HL-60 (cell line): ENCODE measurements around the gene FGF22.
"Not testable (repeated sequence)": the region's sequence is repeated elsewhere in the genome, so short reads cannot be mapped to it uniquely, and the experiment has no call there.

Source experiments
- DNase-seq, 2 experiments: peaks; one replicate each; pipeline ENCODE4 v3.0.0-alpha.2; 2010 to 2020; ENCODE audit warnings: low read depth in 1 of 2, low spot score in 1 of 2
- H3K27ac ChIP-seq: fragments of 250-450 bp; sonication (Bioruptor Pico); replicated peaks from 2 replicates; pipeline ENCODE4 v1.5.1; 2020; ENCODE audit warnings: mild to moderate bottlenecking, moderate library complexity
- H3K27me3 ChIP-seq: fragments of 250-450 bp; sonication (Bioruptor Pico); 2 replicates; pipeline ENCODE4 v1.5.1; 2021; ENCODE audit warnings: mild to moderate bottlenecking, moderate library complexity; ENCODE audit not compliant: insufficient read depth, poor library complexity, severe bottlenecking
- H3K4me3 ChIP-seq: replicated peaks from 2 replicates; pipeline ENCODE4 v1.5.1; 2011; ENCODE audit warnings: mild to moderate bottlenecking, control low read depth, low read length; ENCODE audit not compliant: insufficient read depth
- CTCF ChIP-seq: IDR thresholded peaks from one replicate; pipeline ENCODE4 v1.5.1; 2011; ENCODE audit warnings: low read length, control low read depth, inconsistent platforms; ENCODE audit not compliant: insufficient read depth
- GABPA ChIP-seq: IDR thresholded peaks from 2 replicates; pipeline ENCODE4 v1.6.1; 2012; ENCODE audit warnings: low read depth
- POLR2AphosphoS5 ChIP-seq: IDR thresholded peaks from 2 replicates; pipeline ENCODE4 v1.6.1; 2012; ENCODE audit warnings: low read depth
- REST ChIP-seq: IDR thresholded peaks from 2 replicates; pipeline ENCODE4 v1.6.1; 2012; ENCODE audit warnings: low read depth; ENCODE audit not compliant: insufficient replicate concordance
- SPI1 ChIP-seq: IDR thresholded peaks from 2 replicates; pipeline ENCODE4 v1.6.1; 2012; ENCODE audit warnings: low read depth, mild to moderate bottlenecking, borderline replicate concordance

The FGF22 gene

GRCh38 chr19:663682-664117 lies 24.0 kb downstream of the FGF22 start:
- H3K4me3 ChIP-seq: peak overlapping the region; percentile 39
- no peak for DNase-seq
- TF ChIP-seq REST: no peak
- no peak for TF ChIP-seq CTCF

GRCh38 chr19:664913-665443 lies 25.3 kb downstream of the FGF22 start:
- TF ChIP-seq SPI1: no peak
- no peak for TF ChIP-seq REST
- TF ChIP-seq GABPA: no peak
- TF ChIP-seq CTCF: peak; percentile 83
- TF ChIP-seq POLR2AphosphoS5: no peak
- Histone ChIP-seq H3K4me3 (no peak overlapping the region), H3K27ac (peak overlapping the region; percentile 35; the same call in 1 of the 2 replicates), H3K27me3 (no peaks in the 10 kb centered on the region)
- DNase-seq: peak; percentile 51 to 86

More at GRCh38 chr19:663682-664117, 24.0 kb downstream of the FGF22 start:
- Histone ChIP-seq H3K27ac (peak overlapping the region; percentile 79), H3K27me3 (no peaks in the 10 kb centered on the region)

- H3K27ac ChIP-seq, H3K4me3 ChIP-seq, DNase-seq, H3K27me3 ChIP-seq: not testable (repeated sequence)
These were observed 27.4 kb downstream of the FGF22 start for GRCh38 chr19:666985-667573.

GRCh38 chr19:668675-669434 lies 29.2 kb downstream of the FGF22 start:
- H3K4me3 ChIP-seq, H3K27me3 ChIP-seq, H3K27ac ChIP-seq: not testable (repeated sequence)
- peak in 1 of 2 experiments; percentile 54 for DNase-seq
